Heart left ventricle (tissue), 16 donors: ENCODE measurements around the gene CAND2. TPM values are rescaled to one million over a fixed set of nuclear protein-coding genes. Genes with fewer than 3 reads are reported as not detected.

Experiments
- ATAC-seq, 4 donors: fragments of 200-7000 bp; cut with Tn5 transposase; one replicate each; pipeline ENCODE4 v1.9.1; 2020 to 2022; ENCODE audit warnings: moderate library complexity in 4 of 4, mild to moderate bottlenecking in 3 of 4, moderate number of reproducible peaks in 1 of 4
- DNase-seq, 5 donors: peaks; one replicate each; pipeline ENCODE4 v3.0.0-alpha.2; 2020
- H3K27ac ChIP-seq, 12 donors: fragments of 200-600 bp; sonication (generic) in 4 of 12; one replicate each; pipeline versions ENCODE4 v1.5.0 to v1.8.0; 2016 to 2022; ENCODE audit warnings: mild to moderate bottlenecking in 2 of 12
- H3K27me3 ChIP-seq, 9 donors: fragments of 200-600 bp; sonication (generic) in 2 of 9; one replicate each; pipeline versions ENCODE4 v1.5.1 to v1.8.0; 2016 to 2022; ENCODE audit warnings: mild to moderate bottlenecking in 3 of 9
- H3K36me3 ChIP-seq, 9 donors: fragments of 200-600 bp; sonication (generic) in 2 of 9; one replicate each; pipeline versions ENCODE4 v1.5.0 to v1.8.0; 2018 to 2022; ENCODE audit warnings: mild to moderate bottlenecking in 2 of 9
- H3K4me1 ChIP-seq, 12 donors: fragments of 200-600 bp; sonication (generic) in 4 of 12; one replicate each; pipeline versions ENCODE4 v1.5.0 to v1.8.0; 2016 to 2022; ENCODE audit warnings: mild to moderate bottlenecking in 3 of 12
- H3K4me3 ChIP-seq, 12 donors: fragments of 200-600 bp; sonication (generic) in 4 of 12; one replicate each; pipeline versions ENCODE4 v1.5.0 to v1.8.0; 2017 to 2022; ENCODE audit warnings: mild to moderate bottlenecking in 9 of 12, moderate library complexity in 4 of 12
- H3K9me3 ChIP-seq, 12 donors: fragments of 200-600 bp; sonication (generic) in 4 of 12; one replicate each; pipeline versions ENCODE4 v1.5.0 to v1.8.0; 2016 to 2022; ENCODE audit warnings: mild to moderate bottlenecking in 1 of 12
- CTCF ChIP-seq, 12 donors: fragments of 200-600 bp; sonication (generic) in 4 of 12; IDR thresholded peaks; one replicate each; pipeline versions ENCODE4 v1.5.0 to v1.8.0; 2018 to 2022; ENCODE audit warnings: antibody characterized with exemption in 12 of 12, mild to moderate bottlenecking in 5 of 12
- POLR2A ChIP-seq, 2 donors: fragments of 450-650 bp; IDR thresholded peaks; one replicate each; pipeline ENCODE4 v1.6.1; 2017; ENCODE audit warnings: antibody characterized with exemption in 2 of 2, mild to moderate bottlenecking in 2 of 2, moderate library complexity in 2 of 2
- WGBS, 4 donors: extraction: QIAGEN DNeasy Blood & Tissue Kit in 2 of 4; methylation state at CpG; one replicate each; pipeline versions ENCODE4 v1.1.5 to v1.1.7; 2013 to 2018; 5-methylcytosine and 5-hydroxymethylcytosine counted together
- intact Hi-C, 10 donors: fragments of 100-400 bp; cut with DNase I; formaldehyde crosslinking; loops; one replicate each; pipeline versions ENCODE4 v1.11.1 to v1.14.2; 2022
- polyA plus RNA-seq, 2 donors: library from polyadenylated mRNA; stranded (reverse); fragments of 200-250 nt; gene quantifications; one replicate each; pipeline ENCODE4 v1.2.3, GENCODE V29; 2013
- total RNA-seq, 9 donors: library from RNA; depleted of rRNA in 2 of 9; stranded (reverse); fragments of >200 nt in 2 of 9; fragmentation: NEBNext Ultra II Directional in 3 of 9; extraction: Animal tissue kit (Norgen Biotek cat#: 25700) in 3 of 9; gene quantifications; one replicate each; pipeline versions ENCODE4 v1.1.0 to v1.2.4, GENCODE V29; 2016 to 2023
- donor health status: ischemic (EF 13 %, LVEDD 7.1; RV severe dilation, severe dysfunction).
- donor health status: healthy with polysubstance abuse.
- donor health status: DM: no; HTN: yes; CAD: no.
- donor health status: DM: no; HTN: no; CAD: no.
- donor health status: ischemic (EF 25% LVEDD 6.9; RV normal size, moderate dysfunction).
- donor health status: ischemic (EF 25% LVEDD 5.7; RV mildly dilated, moderate dysfunction).
- donor health status: healthy.
- donor health status: DM: yes; HTN: yes; CAD: no.
- donor health status: ischemic (EF 35%, LVEDD 5.7; RV mildly dilated, moderate dysfunction).
- donor health status: nonischemic (EF 11% LVEDD 7.7; RV severe dilation, severe dysfunction).
- donor health status: DM: yes; HTN: yes; CAD: no.
- donor health status: PGD.
- donor health status: ischemic (EF 29% LVEDD 5.4; RV normal size, mild dysfunction).
- donor health status: nonischemic (EF 23%, LVEDD 6.1; RV moderate dilation, normal function).

CAND2 gene
- total and polyA plus RNA-seq, 11 donors, result 11.7 to 87.5 (median 67.2) TPM

GRCh38 chr3:12756635-12757034 lies 39.8 kb upstream of the CAND2 start:
- WGBS, 4 donors, result 96 to 99% (median 98%) methylated on average over 3 of the region's 3 CpGs
- H3K9me3 ChIP-seq, result no peaks in the 10 kb centered on the region
- no peak overlapping the region for H3K4me3 ChIP-seq
- no peak overlapping the region for H3K27ac ChIP-seq
- H3K4me1 ChIP-seq, result peaks cover 0 to 17% (median 11%) of the 10 kb centered on the region in 12 donors
- ATAC-seq, result no peak
- intact Hi-C loops, result no loop called here
- DNase-seq, result no peak
- H3K27me3 ChIP-seq, result no peaks in the 10 kb centered on the region
- H3K36me3 ChIP-seq, result no peaks in the 10 kb centered on the region
- no peak for TF ChIP-seq POLR2A (IDR thresholded peaks at IDR 0.05)
- TF ChIP-seq CTCF (IDR thresholded peaks at IDR 0.05), result no peak

- intact Hi-C loops, result no loop called here
- DNase-seq (peak; percentile 30 to 69 (median 51)), ATAC-seq (peak; percentile 48 to 70 (median 60))
- peaks cover 0 to 15% (median 11%) of the 10 kb centered on the region in 12 donors for H3K4me1 ChIP-seq
- H3K9me3 ChIP-seq, result no peaks in the 10 kb centered on the region
- H3K27ac ChIP-seq, result peak overlapping the region in 11 of 12 donors; percentile 14 to 73 (median 46)
- no peak overlapping the region for H3K4me3 ChIP-seq
- H3K27me3 ChIP-seq, result no peaks in the 10 kb centered on the region
- TF ChIP-seq POLR2A (IDR thresholded peaks at IDR 0.05) (no peak), CTCF (IDR thresholded peaks at IDR 0.05) (peak in 1 of 12 donors; percentile 5)
- H3K36me3 ChIP-seq, result no peaks in the 10 kb centered on the region
- WGBS, 4 donors, result 7 to 18% (median 14%) methylated on average over 5 of the region's 5 CpGs
Observed at GRCh38 chr3:12758025-12758781, 38.3 kb upstream of the CAND2 start.

- intact Hi-C loops, result no loop called here
- no peak for DNase-seq
- no peak for TF ChIP-seq POLR2A (IDR thresholded peaks at IDR 0.05)
- no peak for TF ChIP-seq CTCF (IDR thresholded peaks at IDR 0.05)
- Histone ChIP-seq H3K36me3 (no peaks in the 10 kb centered on the region), H3K27ac (peak within 1 kb of the TSS in 11 of 12 donors; percentile 14 to 73 (median 46)), H3K27me3 (no peaks in the 10 kb centered on the region), H3K9me3 (no peaks in the 10 kb centered on the region), H3K4me3 (no peak within 1 kb of the TSS), H3K4me1 (peaks cover 0 to 19% (median 12%) of the 10 kb centered on the region in 12 donors)
- ATAC-seq, result no peak
- WGBS, 4 donors, result 80 to 89% (median 84%) methylated on average over 9 to 10 of the region's 10 CpGs
Observed at GRCh38 chr3:12759097-12759679, 37.3 kb upstream of the CAND2 start, which contains the start of gene TMEM40. Gene TMEM40 (minus strand): TSS chr3:12759259. CDS start chr3:12749832, 9,427 bp downstream.
